ENCODE results near the gene MFGE8.

The MFGE8 gene

DNA sequence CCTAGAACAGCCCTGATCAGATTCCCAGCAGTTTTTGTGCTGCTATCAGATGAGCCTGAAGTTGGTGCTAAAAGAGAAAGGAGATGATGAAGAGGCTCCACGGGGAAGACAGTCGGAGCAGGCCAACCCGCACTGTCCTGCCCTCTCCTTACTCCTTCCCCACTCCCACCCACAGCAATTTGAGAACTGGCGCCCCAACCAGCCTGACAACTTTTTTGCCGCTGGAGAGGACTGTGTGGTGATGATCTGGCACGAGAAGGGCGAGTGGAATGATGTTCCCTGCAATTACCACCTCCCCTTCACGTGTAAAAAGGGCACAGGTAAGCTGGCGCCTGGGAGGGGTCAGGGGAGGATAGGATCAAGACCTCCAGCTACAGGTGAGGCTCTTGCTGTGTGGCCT lies 40.5 kb downstream of the MFGE8 start:
- H3K4me3 ChIP-seq (replicated peaks in 1 of 2; ENCODE audit: low read depth in 2 of 2, low read length in 2 of 2), result no peak overlapping the region
- no peak for TF ChIP-seq CTCF (IDR thresholded peaks at IDR 0.05; ENCODE audit: low read depth, low read length)
- DNase-seq (ENCODE audit: low read depth in 2 of 2), result no peak

- TF ChIP-seq CTCF (IDR thresholded peaks at IDR 0.05; ENCODE audit: low read depth, low read length), result no peak
- no peak for DNase-seq (ENCODE audit: low read depth in 2 of 2)
- H3K4me3 ChIP-seq (replicated peaks in 1 of 2; ENCODE audit: low read depth in 2 of 2, low read length in 2 of 2), result no peak overlapping the region
Measured at GRCh38 chr15:88872106-88872505, 41.1 kb downstream of the MFGE8 start.

DNA sequence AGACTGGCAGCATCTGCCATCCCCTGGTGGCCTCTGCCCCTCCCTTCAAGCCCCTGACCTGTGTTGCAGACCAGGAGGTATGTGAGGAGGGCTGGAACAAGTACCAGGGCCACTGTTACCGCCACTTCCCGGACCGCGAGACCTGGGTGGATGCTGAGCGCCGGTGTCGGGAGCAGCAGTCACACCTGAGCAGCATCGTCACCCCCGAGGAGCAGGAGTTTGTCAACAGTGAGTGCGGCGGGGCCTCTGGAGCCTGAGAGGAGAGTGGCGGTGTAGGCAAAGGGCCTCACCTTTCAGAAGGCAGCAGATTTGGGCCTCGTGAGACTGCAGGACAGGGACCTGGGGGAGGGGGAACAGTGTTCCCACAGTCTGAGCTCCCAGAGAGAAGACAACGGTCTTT lies 41.9 kb downstream of the MFGE8 start:
- no peak for TF ChIP-seq CTCF (IDR thresholded peaks at IDR 0.05; ENCODE audit: low read depth, low read length)
- DNase-seq (ENCODE audit: low read depth in 2 of 2), result no peak

GRCh38 chr15:88866295-88866881 lies 46.8 kb downstream of the MFGE8 start:
- DNase-seq (ENCODE audit: low read depth in 2 of 2), result no peak
- no peak overlapping the region for H3K4me3 ChIP-seq (replicated peaks in 1 of 2; ENCODE audit: low read depth in 2 of 2, low read length in 2 of 2)
- no peak for TF ChIP-seq CTCF (IDR thresholded peaks at IDR 0.05; ENCODE audit: low read depth, low read length)

More for the DNA sequence above, 41.9 kb downstream of the MFGE8 start:
- H3K4me3 ChIP-seq (replicated peaks in 1 of 2; ENCODE audit: low read depth in 2 of 2, low read length in 2 of 2), result no peak overlapping the region

DNA sequence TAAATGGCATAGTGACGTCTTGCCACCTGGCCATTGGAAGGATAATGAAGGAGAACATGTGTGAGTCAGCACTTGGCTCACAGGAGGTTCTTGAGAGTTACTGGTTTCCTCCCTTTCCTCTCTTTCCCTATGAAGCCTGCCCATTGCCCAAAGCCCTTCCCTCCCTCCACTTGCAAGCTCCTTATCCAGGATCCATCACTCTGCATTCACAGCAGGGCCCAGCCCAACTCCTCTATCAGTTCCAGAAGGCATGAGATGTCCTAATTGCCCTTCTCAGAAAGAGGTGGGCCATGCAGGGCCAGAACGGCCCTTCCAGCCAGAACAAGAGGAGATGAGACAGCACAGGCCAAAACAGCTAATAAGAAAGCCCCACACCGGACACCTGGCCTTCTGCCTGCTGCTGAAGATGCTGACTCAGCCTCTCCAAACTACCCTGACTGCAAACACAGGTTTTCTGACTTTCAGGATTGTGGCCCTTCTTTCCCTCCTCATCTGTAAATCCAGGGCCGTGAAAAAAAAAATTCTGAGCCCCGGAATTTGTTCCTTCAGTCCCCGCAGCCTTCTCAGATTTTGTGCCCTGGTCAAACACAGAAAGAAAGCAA lies 47.6 kb downstream of the MFGE8 start:
- no peak for TF ChIP-seq CTCF (IDR thresholded peaks at IDR 0.05; ENCODE audit: low read depth, low read length)
- DNase-seq (ENCODE audit: low read depth in 2 of 2), result peak; percentile 19 to 20
- H3K4me3 ChIP-seq (replicated peaks in 1 of 2; ENCODE audit: low read depth in 2 of 2, low read length in 2 of 2), result no peak overlapping the region

- H3K4me3 ChIP-seq (replicated peaks in 1 of 2; ENCODE audit: low read depth in 2 of 2, low read length in 2 of 2), result no peak overlapping the region
- TF ChIP-seq CTCF (IDR thresholded peaks at IDR 0.05; ENCODE audit: low read depth, low read length), result no peak
Measured at GRCh38 chr15:88864861-88865497, 48.2 kb downstream of the MFGE8 start.

More at GRCh38 chr15:88864861-88865497, 48.2 kb downstream of the MFGE8 start:
- no peak for DNase-seq (ENCODE audit: low read depth in 2 of 2)

Measured in cardiac fibroblast (primary cell).